Stimulated activated CD8-positive, alpha-beta memory T cell treated with anti-CD3 and anti-CD28 coated beads, Interleukin-4, amount 100 ng/mL, for 48 hours (primary cell): ENCODE data around the gene MRPL37.
"Not testable (repeated sequence)": the region's sequence is repeated elsewhere in the genome, so short reads cannot be mapped to it uniquely, and the experiment has no call there.

ENCODE experiments used
- DNase-seq: peaks from one replicate; pipeline ENCODE4 v3.0.0-alpha.2; 2020

Gene MRPL37

GRCh38 chr1:54199765-54200518 is at the start of gene MRPL37, which contains the start of gene CYB5RL:
TSS of gene MRPL37 (plus strand) at chr1:54200167. CDS start at chr1:54200244, 77 bp downstream.
TSS of gene CYB5RL (minus strand) at chr1:54200030. CDS start at chr1:54195616, 4,414 bp downstream.
- DNase-seq = peak; percentile 92

- no peak for DNase-seq
These were observed 49.0 kb upstream of the MRPL37 start for GRCh38 chr1:54151013-54151412.

- DNase-seq = no peak
These were observed 47.3 kb upstream of the MRPL37 start, which contains the start of gene CDCP2 for GRCh38 chr1:54152696-54153095. TSS of gene CDCP2 (minus strand) at chr1:54153000. CDS start at chr1:54152922, 78 bp downstream.

GRCh38 chr1:54153535-54154439 is 46.2 kb upstream of the MRPL37 start:
- DNase-seq = no peak

GRCh38 chr1:54156201-54156600 is 43.8 kb upstream of the MRPL37 start:
- DNase-seq = no peak

GRCh38 chr1:54156986-54157385 is 43.0 kb upstream of the MRPL37 start:
- DNase-seq = no peak

- no peak for DNase-seq
These were observed 42.6 kb upstream of the MRPL37 start for GRCh38 chr1:54157401-54157800.

GRCh38 chr1:54158071-54158470 is 41.9 kb upstream of the MRPL37 start:
- DNase-seq = no peak

GRCh38 chr1:54159733-54160316 is 40.1 kb upstream of the MRPL37 start:
- no peak for DNase-seq

GRCh38 chr1:54160351-54160750 is 39.6 kb upstream of the MRPL37 start:
- no peak for DNase-seq

- DNase-seq = no peak
These were observed 38.3 kb upstream of the MRPL37 start for GRCh38 chr1:54161495-54162168.

GRCh38 chr1:54163051-54163450 is 36.9 kb upstream of the MRPL37 start:
- no peak for DNase-seq

- no peak for DNase-seq
These were observed 36.4 kb upstream of the MRPL37 start for GRCh38 chr1:54163573-54163972.

- DNase-seq = no peak
These were observed 34.8 kb upstream of the MRPL37 start for GRCh38 chr1:54165146-54165545.

- not testable (repeated sequence) for DNase-seq
These were observed 33.6 kb upstream of the MRPL37 start for GRCh38 chr1:54166357-54166756.

GRCh38 chr1:54167422-54168139 is 32.4 kb upstream of the MRPL37 start:
- no peak for DNase-seq

GRCh38 chr1:54168206-54168965 is 31.6 kb upstream of the MRPL37 start:
- no peak for DNase-seq

GRCh38 chr1:54169068-54169467 is 30.9 kb upstream of the MRPL37 start:
- DNase-seq = no peak

GRCh38 chr1:54171016-54171415 is 29.0 kb upstream of the MRPL37 start:
- no peak for DNase-seq

GRCh38 chr1:54171606-54172005 is 28.4 kb upstream of the MRPL37 start:
- DNase-seq = no peak
